HL-60 (cell line): ENCODE measurements around the gene ZNF444.

Experiments used
- DNase-seq, 2 experiments: peaks; one replicate each; pipeline ENCODE4 v3.0.0-alpha.2; 2010 to 2020; ENCODE audit warnings: low read depth in 1 of 2, low spot score in 1 of 2
- H3K27ac ChIP-seq: fragments of 250-450 bp; sonication (Bioruptor Pico); replicated peaks from 2 replicates; pipeline ENCODE4 v1.5.1; 2020; ENCODE audit warnings: mild to moderate bottlenecking, moderate library complexity
- H3K27me3 ChIP-seq: fragments of 250-450 bp; sonication (Bioruptor Pico); 2 replicates; pipeline ENCODE4 v1.5.1; 2021; ENCODE audit warnings: mild to moderate bottlenecking, moderate library complexity; ENCODE audit not compliant: insufficient read depth, poor library complexity, severe bottlenecking
- H3K4me3 ChIP-seq: replicated peaks from 2 replicates; pipeline ENCODE4 v1.5.1; 2011; ENCODE audit warnings: mild to moderate bottlenecking, control low read depth, low read length; ENCODE audit not compliant: insufficient read depth
- GABPA ChIP-seq: IDR thresholded peaks from 2 replicates; pipeline ENCODE4 v1.6.1; 2012; ENCODE audit warnings: low read depth
- POLR2AphosphoS5 ChIP-seq: IDR thresholded peaks from 2 replicates; pipeline ENCODE4 v1.6.1; 2012; ENCODE audit warnings: low read depth
- SPI1 ChIP-seq: IDR thresholded peaks from 2 replicates; pipeline ENCODE4 v1.6.1; 2012; ENCODE audit warnings: low read depth, mild to moderate bottlenecking, borderline replicate concordance
- TF ChIP-seq, protein P1 (sequence below): IDR thresholded peaks from one replicate; pipeline ENCODE4 v1.5.1; 2011; ENCODE audit warnings: low read length, control low read depth, inconsistent platforms; ENCODE audit not compliant: insufficient read depth
- TF ChIP-seq, protein P2 (sequence below): IDR thresholded peaks from 2 replicates; pipeline ENCODE4 v1.6.1; 2012; ENCODE audit warnings: low read depth; ENCODE audit not compliant: insufficient replicate concordance

ZNF444 gene

GRCh38 chr19:56109226-56109625 is 31.9 kb upstream of the ZNF444 start:
- DNase-seq, result no peak
- no peak for TF ChIP-seq GABPA
- no peak for TF ChIP-seq POLR2AphosphoS5
- TF ChIP-seq SPI1, result no peak
- TF ChIP-seq, protein P1, sequence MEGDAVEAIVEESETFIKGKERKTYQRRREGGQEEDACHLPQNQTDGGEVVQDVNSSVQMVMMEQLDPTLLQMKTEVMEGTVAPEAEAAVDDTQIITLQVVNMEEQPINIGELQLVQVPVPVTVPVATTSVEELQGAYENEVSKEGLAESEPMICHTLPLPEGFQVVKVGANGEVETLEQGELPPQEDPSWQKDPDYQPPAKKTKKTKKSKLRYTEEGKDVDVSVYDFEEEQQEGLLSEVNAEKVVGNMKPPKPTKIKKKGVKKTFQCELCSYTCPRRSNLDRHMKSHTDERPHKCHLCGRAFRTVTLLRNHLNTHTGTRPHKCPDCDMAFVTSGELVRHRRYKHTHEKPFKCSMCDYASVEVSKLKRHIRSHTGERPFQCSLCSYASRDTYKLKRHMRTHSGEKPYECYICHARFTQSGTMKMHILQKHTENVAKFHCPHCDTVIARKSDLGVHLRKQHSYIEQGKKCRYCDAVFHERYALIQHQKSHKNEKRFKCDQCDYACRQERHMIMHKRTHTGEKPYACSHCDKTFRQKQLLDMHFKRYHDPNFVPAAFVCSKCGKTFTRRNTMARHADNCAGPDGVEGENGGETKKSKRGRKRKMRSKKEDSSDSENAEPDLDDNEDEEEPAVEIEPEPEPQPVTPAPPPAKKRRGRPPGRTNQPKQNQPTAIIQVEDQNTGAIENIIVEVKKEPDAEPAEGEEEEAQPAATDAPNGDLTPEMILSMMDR, result no peak
- TF ChIP-seq, protein P2, sequence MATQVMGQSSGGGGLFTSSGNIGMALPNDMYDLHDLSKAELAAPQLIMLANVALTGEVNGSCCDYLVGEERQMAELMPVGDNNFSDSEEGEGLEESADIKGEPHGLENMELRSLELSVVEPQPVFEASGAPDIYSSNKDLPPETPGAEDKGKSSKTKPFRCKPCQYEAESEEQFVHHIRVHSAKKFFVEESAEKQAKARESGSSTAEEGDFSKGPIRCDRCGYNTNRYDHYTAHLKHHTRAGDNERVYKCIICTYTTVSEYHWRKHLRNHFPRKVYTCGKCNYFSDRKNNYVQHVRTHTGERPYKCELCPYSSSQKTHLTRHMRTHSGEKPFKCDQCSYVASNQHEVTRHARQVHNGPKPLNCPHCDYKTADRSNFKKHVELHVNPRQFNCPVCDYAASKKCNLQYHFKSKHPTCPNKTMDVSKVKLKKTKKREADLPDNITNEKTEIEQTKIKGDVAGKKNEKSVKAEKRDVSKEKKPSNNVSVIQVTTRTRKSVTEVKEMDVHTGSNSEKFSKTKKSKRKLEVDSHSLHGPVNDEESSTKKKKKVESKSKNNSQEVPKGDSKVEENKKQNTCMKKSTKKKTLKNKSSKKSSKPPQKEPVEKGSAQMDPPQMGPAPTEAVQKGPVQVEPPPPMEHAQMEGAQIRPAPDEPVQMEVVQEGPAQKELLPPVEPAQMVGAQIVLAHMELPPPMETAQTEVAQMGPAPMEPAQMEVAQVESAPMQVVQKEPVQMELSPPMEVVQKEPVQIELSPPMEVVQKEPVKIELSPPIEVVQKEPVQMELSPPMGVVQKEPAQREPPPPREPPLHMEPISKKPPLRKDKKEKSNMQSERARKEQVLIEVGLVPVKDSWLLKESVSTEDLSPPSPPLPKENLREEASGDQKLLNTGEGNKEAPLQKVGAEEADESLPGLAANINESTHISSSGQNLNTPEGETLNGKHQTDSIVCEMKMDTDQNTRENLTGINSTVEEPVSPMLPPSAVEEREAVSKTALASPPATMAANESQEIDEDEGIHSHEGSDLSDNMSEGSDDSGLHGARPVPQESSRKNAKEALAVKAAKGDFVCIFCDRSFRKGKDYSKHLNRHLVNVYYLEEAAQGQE, result no peak
- Histone ChIP-seq H3K27me3 (no peaks in the 10 kb centered on the region), H3K4me3 (no peak overlapping the region), H3K27ac (no peak overlapping the region; the same call in 1 of the 2 replicates)

- Histone ChIP-seq H3K4me3 (no peak overlapping the region), H3K27ac (peak overlapping the region; percentile 72), H3K27me3 (no peaks in the 10 kb centered on the region)
- TF ChIP-seq GABPA (no peak), SPI1 (peak; percentile 83; the same call in 1 of the 2 replicates)
- TF ChIP-seq, protein P2, result no peak
- DNase-seq, result peak in 1 of 2 experiments; percentile 44
Measured at GRCh38 chr19:56110515-56111448, 30.3 kb upstream of the ZNF444 start.

DNA sequence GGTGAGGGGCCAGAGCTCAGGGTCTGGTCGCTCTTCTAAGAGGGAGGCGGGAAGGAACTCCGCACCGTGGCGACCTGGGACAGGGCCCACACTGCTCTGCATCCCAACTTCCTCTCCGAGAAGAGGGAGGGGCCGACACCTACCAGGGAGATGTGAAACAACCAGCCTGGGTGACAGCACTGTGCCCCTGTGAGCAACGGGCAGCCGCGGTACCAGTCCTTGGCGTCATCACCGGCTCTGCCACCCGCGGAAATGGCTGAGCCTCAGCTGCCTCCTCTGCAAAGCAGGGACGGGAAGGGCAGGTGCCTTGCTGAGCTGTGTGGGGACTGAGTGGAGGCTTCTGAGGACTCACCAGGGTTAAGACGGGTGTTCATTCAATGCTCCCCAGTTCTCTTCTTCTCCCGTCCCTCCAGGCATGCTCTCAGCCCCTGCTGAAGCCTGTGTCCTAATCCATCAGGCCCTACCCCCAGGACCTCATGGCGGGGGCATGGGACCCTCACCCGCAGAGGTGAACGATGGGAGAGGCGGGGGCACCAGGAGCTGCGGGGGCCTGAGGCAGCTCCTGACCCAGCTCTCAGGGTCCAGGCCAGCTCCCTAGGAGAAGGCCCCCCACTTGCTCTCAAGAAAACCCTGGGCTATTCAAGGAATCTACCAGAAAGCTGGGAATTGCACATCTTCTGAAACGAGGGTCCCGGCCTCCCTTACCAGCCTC is 29.3 kb upstream of the ZNF444 start:
- peak overlapping the region; percentile 72 for H3K27ac ChIP-seq
- no peak overlapping the region for H3K4me3 ChIP-seq
- peak; percentile 88 for TF ChIP-seq SPI1
- TF ChIP-seq, protein P2, result no peak
- TF ChIP-seq POLR2AphosphoS5, result no peak
- no peak for TF ChIP-seq GABPA
- H3K27me3 ChIP-seq, result no peaks in the 10 kb centered on the region
- peak; percentile 80 to 95 for DNase-seq
